ENCODE results near the gene ACSS2.

DNA sequence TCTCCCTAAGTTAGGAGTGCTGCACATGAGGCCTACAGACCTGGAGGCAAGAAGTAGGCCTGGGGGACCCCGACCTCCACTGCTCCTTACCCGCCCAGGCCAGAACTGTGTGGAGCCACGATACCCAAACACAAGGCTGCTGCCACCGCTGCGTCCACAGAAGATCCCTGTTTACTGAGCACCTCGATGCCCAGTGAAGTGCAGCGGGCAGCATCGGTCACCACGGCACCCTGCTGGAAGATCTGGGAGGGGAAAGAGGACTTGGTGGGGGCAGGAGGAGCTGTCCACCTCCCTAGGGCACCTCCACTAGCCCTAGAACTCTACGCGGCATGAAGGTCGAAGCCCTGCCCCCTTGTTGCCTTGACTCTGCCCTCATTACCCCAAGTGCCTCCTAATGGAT lies 13.7 kb upstream of the ACSS2 start:
- TF ChIP-seq CTCF (IDR thresholded peaks at IDR 0.05) (no peak), POLR2A (IDR thresholded peaks at IDR 0.05) (no peak)

Measured in lower leg skin (tissue), 3 donors.